SK-N-SH treated with all-trans-retinoic acid at 6 μM for 48 hours (cell line): Measurements from ENCODE around the gene VPS51.

Source experiments
- ATAC-seq: fragments of 200-7000 bp; cut with Tn5 transposase; 3 replicates; pipeline ENCODE4 v1.9.1; 2020; ENCODE audit warnings: mild to moderate bottlenecking, moderate library complexity
- ARNTL ChIP-seq: fragments of 450-650 bp; formaldehyde crosslinking; IDR thresholded peaks from 2 replicates; pipeline ENCODE4 v1.5.0; 2020; ENCODE audit warnings: low read depth, mild to moderate bottlenecking, moderate library complexity, borderline replicate concordance
- BACH2 ChIP-seq: fragments of 250-450 bp; sonication (Bioruptor Pico); IDR thresholded peaks from 2 replicates; pipeline ENCODE4 v1.9.0; 2021; ENCODE audit warnings: mild to moderate bottlenecking, borderline replicate concordance
- ESRRG ChIP-seq: fragments of 250-450 bp; sonication (Bioruptor Pico); IDR thresholded peaks from 2 replicates; pipeline ENCODE4 v1.6.1; 2021; ENCODE audit warnings: mild to moderate bottlenecking
- ISL1 ChIP-seq: fragments of 250-450 bp; sonication (Bioruptor Pico); IDR thresholded peaks from 2 replicates; pipeline ENCODE4 v2.1.2; 2022; ENCODE audit warnings: mild to moderate bottlenecking, moderate library complexity
- OSR1 ChIP-seq: fragments of 250-450 bp; sonication (Bioruptor Pico); IDR thresholded peaks from 2 replicates; pipeline ENCODE4 v1.8.0; 2022; ENCODE audit warnings: moderate library complexity, mild to moderate bottlenecking, inconsistent platforms
- PPARA ChIP-seq: fragments of 250-450 bp; sonication (Bioruptor Pico); IDR thresholded peaks from 2 replicates; pipeline ENCODE4 v1.5.0; 2020; ENCODE audit warnings: mild to moderate bottlenecking, borderline replicate concordance
- RARB ChIP-seq: fragments of 250-450 bp; sonication (Bioruptor Pico); IDR thresholded peaks from 2 replicates; pipeline ENCODE4 v1.8.0; 2021; ENCODE audit warnings: mild to moderate bottlenecking, moderate library complexity
- TCF4 ChIP-seq: fragments of 250-450 bp; sonication (Bioruptor Pico); IDR thresholded peaks from 2 replicates; pipeline ENCODE4 v1.8.0; 2021; ENCODE audit warnings: mild to moderate bottlenecking, moderate library complexity, borderline replicate concordance
- TOX ChIP-seq: fragments of 250-450 bp; sonication (Bioruptor Pico); IDR thresholded peaks from 2 replicates; pipeline ENCODE4 v1.8.0; 2021; ENCODE audit warnings: mild to moderate bottlenecking, moderate library complexity, borderline replicate concordance
- TSHZ2 ChIP-seq: fragments of 250-450 bp; sonication (Bioruptor Pico); IDR thresholded peaks from 2 replicates; pipeline ENCODE4 v1.5.0; 2020; ENCODE audit warnings: mild to moderate bottlenecking, moderate library complexity
- ZC3H10 ChIP-seq: fragments of 250-450 bp; sonication (Bioruptor Pico); IDR thresholded peaks from 2 replicates; pipeline ENCODE4 v1.5.1; 2021; ENCODE audit warnings: mild to moderate bottlenecking, moderate library complexity
- ZFP3 ChIP-seq: fragments of 250-450 bp; sonication (Bioruptor Pico); IDR thresholded peaks from 2 replicates; pipeline ENCODE4 v1.5.0; 2020; ENCODE audit warnings: mild to moderate bottlenecking, moderate library complexity
- ZFP30 ChIP-seq: fragments of 450-650 bp; formaldehyde crosslinking; IDR thresholded peaks from 2 replicates; pipeline ENCODE4 v1.5.0; 2022; ENCODE audit warnings: mild to moderate bottlenecking, moderate library complexity
- ZNF565 ChIP-seq: fragments of 450-650 bp; formaldehyde crosslinking; conservative IDR thresholded peaks from 2 replicates; pipeline ENCODE4 v1.5.0; 2020; ENCODE audit warnings: low read depth, mild to moderate bottlenecking, moderate library complexity
- ZNF70 ChIP-seq: fragments of 450-650 bp; formaldehyde crosslinking; IDR thresholded peaks from 2 replicates; pipeline ENCODE4 v1.5.0; 2020; ENCODE audit warnings: mild to moderate bottlenecking, moderate library complexity
- ZNF8 ChIP-seq: fragments of 450-650 bp; formaldehyde crosslinking; IDR thresholded peaks from 2 replicates; pipeline ENCODE4 v1.5.0; 2020; ENCODE audit warnings: mild to moderate bottlenecking, moderate library complexity
- TF ChIP-seq, protein P1 (sequence below): fragments of 250-450 bp; sonication (Bioruptor Pico); IDR thresholded peaks from 2 replicates; pipeline ENCODE4 v1.8.0; 2021; ENCODE audit warnings: low read depth, mild to moderate bottlenecking, moderate library complexity, borderline replicate concordance
- TF ChIP-seq, protein P2 (sequence below): fragments of 250-450 bp; sonication (Bioruptor Pico); IDR thresholded peaks from 2 replicates; pipeline ENCODE4 v1.8.0; 2020; ENCODE audit warnings: mild to moderate bottlenecking, moderate library complexity, borderline replicate concordance
- TF ChIP-seq, protein P3 (sequence below): fragments of 250-450 bp; sonication (Bioruptor Pico); IDR thresholded peaks from 2 replicates; pipeline ENCODE4 v1.5.1; 2021; ENCODE audit warnings: mild to moderate bottlenecking, moderate library complexity

Gene VPS51

GRCh38 chr11:65066315-65066714, 29.7 kb upstream of the VPS51 start:
- TF ChIP-seq TOX (no peak), BACH2 (CRISPR knock-in tag) (no peak), ZFP30 (no peak)
- TF ChIP-seq, all 23 proteins: peak for 0
- ATAC-seq, result no peak

DNA sequence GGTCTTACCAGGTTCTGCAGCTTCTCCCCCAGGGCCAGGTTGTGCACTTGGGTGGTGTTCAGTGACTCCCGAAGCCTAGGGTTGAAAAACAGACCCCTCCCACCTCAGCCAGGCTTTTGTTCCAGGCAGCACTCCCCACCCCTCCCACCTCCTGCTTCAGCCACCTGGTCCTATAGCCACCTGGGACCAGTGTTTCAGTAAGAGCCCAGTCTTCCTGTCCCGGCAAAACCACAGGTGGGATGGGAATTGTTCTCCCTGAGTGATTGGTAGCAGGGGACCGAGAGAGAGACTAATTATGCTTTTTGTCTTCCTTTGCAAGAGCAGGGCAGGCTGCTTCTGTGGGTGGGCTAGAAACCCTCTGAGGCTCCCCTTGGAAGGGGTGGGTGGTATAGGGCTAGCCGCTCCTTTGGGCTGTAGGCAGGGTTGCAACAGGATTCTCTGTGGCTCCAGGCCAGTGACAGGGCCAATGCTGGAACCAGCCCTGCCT, 29.2 kb upstream of the VPS51 start:
- TF ChIP-seq RARB (CRISPR knock-in tag), result no peak
- TF ChIP-seq, protein P1, sequence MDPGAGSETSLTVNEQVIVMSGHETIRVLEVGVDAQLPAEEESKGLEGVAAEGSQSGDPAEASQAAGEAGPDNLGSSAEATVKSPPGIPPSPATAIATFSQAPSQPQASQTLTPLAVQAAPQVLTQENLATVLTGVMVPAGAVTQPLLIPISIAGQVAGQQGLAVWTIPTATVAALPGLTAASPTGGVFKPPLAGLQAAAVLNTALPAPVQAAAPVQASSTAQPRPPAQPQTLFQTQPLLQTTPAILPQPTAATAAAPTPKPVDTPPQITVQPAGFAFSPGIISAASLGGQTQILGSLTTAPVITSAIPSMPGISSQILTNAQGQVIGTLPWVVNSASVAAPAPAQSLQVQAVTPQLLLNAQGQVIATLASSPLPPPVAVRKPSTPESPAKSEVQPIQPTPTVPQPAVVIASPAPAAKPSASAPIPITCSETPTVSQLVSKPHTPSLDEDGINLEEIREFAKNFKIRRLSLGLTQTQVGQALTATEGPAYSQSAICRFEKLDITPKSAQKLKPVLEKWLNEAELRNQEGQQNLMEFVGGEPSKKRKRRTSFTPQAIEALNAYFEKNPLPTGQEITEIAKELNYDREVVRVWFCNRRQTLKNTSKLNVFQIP (CRISPR knock-in tag), result no peak
- no peak for TF ChIP-seq ARNTL
- TF ChIP-seq BACH2 (CRISPR knock-in tag), result no peak
- TF ChIP-seq PPARA, result no peak
- no peak for TF ChIP-seq ZNF565 (CRISPR knock-in tag)
- TF ChIP-seq ISL1 (CRISPR knock-in tag), result no peak
- TF ChIP-seq TOX, result no peak
- no peak for TF ChIP-seq ZNF70 (CRISPR knock-in tag)
- TF ChIP-seq, protein P2, sequence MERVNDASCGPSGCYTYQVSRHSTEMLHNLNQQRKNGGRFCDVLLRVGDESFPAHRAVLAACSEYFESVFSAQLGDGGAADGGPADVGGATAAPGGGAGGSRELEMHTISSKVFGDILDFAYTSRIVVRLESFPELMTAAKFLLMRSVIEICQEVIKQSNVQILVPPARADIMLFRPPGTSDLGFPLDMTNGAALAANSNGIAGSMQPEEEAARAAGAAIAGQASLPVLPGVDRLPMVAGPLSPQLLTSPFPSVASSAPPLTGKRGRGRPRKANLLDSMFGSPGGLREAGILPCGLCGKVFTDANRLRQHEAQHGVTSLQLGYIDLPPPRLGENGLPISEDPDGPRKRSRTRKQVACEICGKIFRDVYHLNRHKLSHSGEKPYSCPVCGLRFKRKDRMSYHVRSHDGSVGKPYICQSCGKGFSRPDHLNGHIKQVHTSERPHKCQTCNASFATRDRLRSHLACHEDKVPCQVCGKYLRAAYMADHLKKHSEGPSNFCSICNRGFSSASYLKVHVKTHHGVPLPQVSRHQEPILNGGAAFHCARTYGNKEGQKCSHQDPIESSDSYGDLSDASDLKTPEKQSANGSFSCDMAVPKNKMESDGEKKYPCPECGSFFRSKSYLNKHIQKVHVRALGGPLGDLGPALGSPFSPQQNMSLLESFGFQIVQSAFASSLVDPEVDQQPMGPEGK (CRISPR knock-in tag), result no peak
- TF ChIP-seq, protein P3, sequence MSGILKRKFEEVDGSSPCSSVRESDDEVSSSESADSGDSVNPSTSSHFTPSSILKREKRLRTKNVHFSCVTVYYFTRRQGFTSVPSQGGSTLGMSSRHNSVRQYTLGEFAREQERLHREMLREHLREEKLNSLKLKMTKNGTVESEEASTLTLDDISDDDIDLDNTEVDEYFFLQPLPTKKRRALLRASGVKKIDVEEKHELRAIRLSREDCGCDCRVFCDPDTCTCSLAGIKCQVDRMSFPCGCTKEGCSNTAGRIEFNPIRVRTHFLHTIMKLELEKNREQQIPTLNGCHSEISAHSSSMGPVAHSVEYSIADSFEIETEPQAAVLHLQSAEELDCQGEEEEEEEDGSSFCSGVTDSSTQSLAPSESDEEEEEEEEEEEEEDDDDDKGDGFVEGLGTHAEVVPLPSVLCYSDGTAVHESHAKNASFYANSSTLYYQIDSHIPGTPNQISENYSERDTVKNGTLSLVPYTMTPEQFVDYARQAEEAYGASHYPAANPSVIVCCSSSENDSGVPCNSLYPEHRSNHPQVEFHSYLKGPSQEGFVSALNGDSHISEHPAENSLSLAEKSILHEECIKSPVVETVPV (CRISPR knock-in tag), result no peak
- no peak for TF ChIP-seq TCF4 (CRISPR knock-in tag)
- no peak for TF ChIP-seq ZNF8 (CRISPR knock-in tag)
- no peak for TF ChIP-seq ESRRG
- TF ChIP-seq OSR1 (CRISPR knock-in tag), result no peak
- TF ChIP-seq ZFP30, result no peak
- TF ChIP-seq TSHZ2 (CRISPR knock-in tag), result no peak
- no peak for ATAC-seq

- no peak for ATAC-seq
- no peak for TF ChIP-seq ZNF70 (CRISPR knock-in tag)
- no peak for TF ChIP-seq OSR1 (CRISPR knock-in tag)
- TF ChIP-seq, protein P2 (CRISPR knock-in tag), result no peak
- TF ChIP-seq ZFP30, result no peak
- no peak for TF ChIP-seq ESRRG
- TF ChIP-seq RARB (CRISPR knock-in tag), result no peak
- no peak for TF ChIP-seq BACH2 (CRISPR knock-in tag)
- no peak for TF ChIP-seq ZC3H10 (CRISPR knock-in tag)
- TF ChIP-seq, protein P1 (CRISPR knock-in tag), result no peak
- TF ChIP-seq TSHZ2 (CRISPR knock-in tag), result no peak
- TF ChIP-seq ZNF565 (CRISPR knock-in tag), result no peak
- TF ChIP-seq ZFP3 (CRISPR knock-in tag), result no peak
- TF ChIP-seq TCF4 (CRISPR knock-in tag), result no peak
Measured at GRCh38 chr11:65067446-65067845, 28.6 kb upstream of the VPS51 start.
